Endothelial cell of umbilical vein (primary cell): ENCODE results near the gene PBLD. TPM values are rescaled to one million over a fixed set of nuclear protein-coding genes. Genes with fewer than 3 reads are reported as not detected.

Source experiments
- BruUV-seq: library from RNA; stranded (reverse); fragments of 400-500 nt; replicated peaks from 2 replicates; lab custom pipeline; 2021; lab: Mats Ljungman, UMichigan
- CTCF ChIA-PET: fragments of 300-600, 350-600 bp; sonication (Branson Sonifier 250); formaldehyde crosslinking; loops from one replicate; lab custom pipeline; 2021; ENCODE audit warnings: antibody characterized with exemption, inconsistent platforms; lab: Charles Lee
- POLR2A ChIA-PET: fragments of 300-600, 350-600 bp; sonication (Branson Sonifier 250); formaldehyde crosslinking; loops from one replicate; lab custom pipeline; 2021; ENCODE audit warnings: antibody characterized with exemption, inconsistent platforms; lab: Charles Lee
- DNase-seq: peaks from one replicate; pipeline ENCODE4 v3.0.0-alpha.2; 2011; ENCODE audit warnings: low read depth, low spot score
- FAIRE-seq: peaks from 2 replicates; lab custom pipeline; 2011; peaks lifted over from hg19 to GRCh38; lab: Jason Lieb, UNC
- H2AFZ ChIP-seq: 2 replicates; pipeline ENCODE4 v1.6.0; 2012; ENCODE audit warnings: low read depth, low read length, control low read depth, inconsistent platforms
- H3K27ac ChIP-seq: 2 replicates; pipeline ENCODE4 v1.5.1; 2011; ENCODE audit warnings: low read depth, mild to moderate bottlenecking, control low read depth, low read length, moderate library complexity; ENCODE audit not compliant: insufficient read depth
- H3K27me3 ChIP-seq, 2 experiments: 2 replicates each; pipeline versions ENCODE4 v1.6.0 to v1.6.1; 2011; ENCODE audit warnings: low read length in 2 of 2, mixed read lengths in 1 of 2; ENCODE audit not compliant: control insufficient read depth in 2 of 2, insufficient read depth in 2 of 2
- H3K36me3 ChIP-seq, 2 experiments: 2 replicates in 1 of 2; 3 replicates in 1 of 2; pipeline ENCODE4 v1.5.1; 2011; ENCODE audit warnings: low read length in 2 of 2, mild to moderate bottlenecking in 1 of 2, moderate library complexity in 1 of 2; ENCODE audit not compliant: control insufficient read depth in 2 of 2, insufficient read depth in 2 of 2; ENCODE audit errors: extremely low read depth in 1 of 2
- H3K4me1 ChIP-seq: 3 replicates; pipeline ENCODE4 v1.5.1; 2011; ENCODE audit warnings: mild to moderate bottlenecking, low read length; ENCODE audit not compliant: control insufficient read depth, insufficient read depth; ENCODE audit errors: extremely low read depth
- H3K4me2 ChIP-seq: 2 replicates; pipeline ENCODE4 v1.6.1; 2011; ENCODE audit warnings: low read length, control low read depth, mixed read lengths; ENCODE audit not compliant: insufficient read depth
- H3K4me3 ChIP-seq, 3 experiments: fragments of 200-600 bp in 1 of 3; sonication (generic), shearing (Covaris generic) in 1 of 3; replicated peaks in 1 of 3; 2 replicates each; pipeline ENCODE4 v1.5.1; 2011 to 2016; ENCODE audit warnings: control low read depth in 3 of 3, low read length in 3 of 3, mild to moderate bottlenecking in 2 of 3, inconsistent platforms in 1 of 3, low read depth in 1 of 3, moderate library complexity in 1 of 3; ENCODE audit not compliant: insufficient read depth in 1 of 3
- H3K79me2 ChIP-seq: 2 replicates; pipeline ENCODE4 v1.6.0; 2012; ENCODE audit warnings: low read length, inconsistent platforms; ENCODE audit not compliant: control insufficient read depth, insufficient read depth
- H3K9ac ChIP-seq: replicated peaks from 2 replicates; pipeline ENCODE3; 2011; ENCODE audit warnings: low read length, control low read depth; ENCODE audit not compliant: insufficient read depth; ENCODE audit errors: extremely low read depth
- H3K9me1 ChIP-seq: replicated peaks from 3 replicates; pipeline ENCODE4 v1.6.0; 2011; ENCODE audit warnings: mild to moderate bottlenecking, low read length; ENCODE audit not compliant: control insufficient read depth, insufficient read depth; ENCODE audit errors: extremely low read depth
- H3K9me3 ChIP-seq: replicated peaks from 2 replicates; pipeline ENCODE4 v1.5.1; 2012; ENCODE audit warnings: low read length, inconsistent platforms; ENCODE audit not compliant: control insufficient read depth, insufficient read depth
- H4K20me1 ChIP-seq: replicated peaks from 2 replicates; pipeline ENCODE3; 2011; ENCODE audit warnings: mild to moderate bottlenecking, low read length; ENCODE audit not compliant: control insufficient read depth, insufficient read depth; ENCODE audit errors: extremely low read depth
- CTCF ChIP-seq, 2 donors: IDR thresholded peaks; 1 replicate in 1 of 2; 2 replicates in 1 of 2; pipeline ENCODE4 v1.5.1; 2011; ENCODE audit warnings: low read length in 2 of 2, mild to moderate bottlenecking in 2 of 2, moderate library complexity in 2 of 2, control low read depth in 1 of 2, inconsistent platforms in 1 of 2, low read depth in 1 of 2; ENCODE audit not compliant: insufficient read depth in 1 of 2; ENCODE audit errors: extremely low read depth in 1 of 2
- EZH2 ChIP-seq: IDR thresholded peaks from 2 replicates; pipeline ENCODE4 v1.6.1; 2012; ENCODE audit warnings: borderline replicate concordance, low read depth, mild to moderate bottlenecking, moderate library complexity, low read length, inconsistent platforms; ENCODE audit not compliant: severe bottlenecking
- FOS ChIP-seq: IDR thresholded peaks from 2 replicates; pipeline ENCODE4 v1.6.1; 2011; ENCODE audit warnings: mild to moderate bottlenecking, low read length, moderate library complexity, borderline replicate concordance; ENCODE audit not compliant: insufficient read depth
- GATA2 ChIP-seq: IDR thresholded peaks from 2 replicates; pipeline ENCODE4 v1.7.0; 2011; ENCODE audit warnings: low read depth, mild to moderate bottlenecking, moderate library complexity, mixed read lengths, low read length; ENCODE audit not compliant: insufficient read length, insufficient read depth
- JUN ChIP-seq: IDR thresholded peaks from 2 replicates; pipeline ENCODE4 v1.6.1; 2011; ENCODE audit warnings: borderline replicate concordance, low read depth; ENCODE audit not compliant: insufficient read length, insufficient read depth
- MAX ChIP-seq: IDR thresholded peaks from 2 replicates; pipeline ENCODE4 v1.6.1; 2011; ENCODE audit not compliant: insufficient read depth, insufficient read length
- MYC ChIP-seq: IDR thresholded peaks from one replicate; pipeline ENCODE4 v1.6.1; 2011; ENCODE audit warnings: mild to moderate bottlenecking, low read depth, low read length
- POLR2A ChIP-seq: IDR thresholded peaks from 2 replicates; pipeline ENCODE4 v1.6.1; 2012; ENCODE audit warnings: low read depth, mild to moderate bottlenecking, control low read depth, low read length
- POLR2AphosphoS5 ChIP-seq: IDR thresholded peaks from 2 replicates; pipeline ENCODE4 v1.6.1; 2012; ENCODE audit warnings: low read depth, mild to moderate bottlenecking, control low read depth, low read length, moderate library complexity; ENCODE audit not compliant: insufficient read depth
- dilution Hi-C: fragments of 300-500 bp; cut with MboI; formaldehyde crosslinking; loops from one replicate; pipeline ENCODE4 v1.15.0; 2019; ENCODE audit warnings: low sequenced_read_pairs; ENCODE audit not compliant: extremely low pct_ligation_motif_present
- intact Hi-C: fragments of 100-400 bp; cut with micrococcal nuclease; formaldehyde crosslinking; loops from one replicate; pipeline ENCODE4 v1.10.0; 2022
- polyA plus RNA-seq, 4 experiments: library from polyadenylated mRNA; depleted of rRNA in 3 of 4; stranded (reverse) in 3 of 4; unstranded in 1 of 4; fragments of >200 nt; gene quantifications; 2 replicates each; pipeline versions ENCODE4 v1.2.1 to v1.2.3, GENCODE V29; 2011 to 2012; ENCODE audit warnings: missing spikeins in 1 of 4
- total RNA-seq: library from RNA; stranded (reverse); gene quantifications from 2 replicates; pipeline ENCODE4 v1.2.3, GENCODE V29; 2021

Gene PBLD
- total and polyA plus RNA-seq, 2 donors (not counting 3 experiments of a cell fraction or from before 2014, with no cell fraction given), result 1.5 to 5.1 TPM

- H3K4me2 ChIP-seq, result no peak overlapping the region
- TF ChIP-seq MAX (no peak), JUN (no peak), POLR2AphosphoS5 (no peak), EZH2 (no peak), CTCF (IDR thresholded peaks at IDR 0.05; ENCODE audit: extremely low read depth in 1 of 2, insufficient read depth in 1 of 2, low read depth in 1 of 2, low read length in 2 of 2) (no peak), GATA2 (no peak), POLR2A (no peak), MYC (no peak), FOS (no peak)
- H3K36me3 ChIP-seq, result no peaks in the 10 kb centered on the region
- no peak overlapping the region for H3K9ac ChIP-seq
- DNase-seq, result no peak
- H3K4me3 ChIP-seq, result no peak overlapping the region
- no peaks in the 10 kb centered on the region for H4K20me1 ChIP-seq
- no TSS peak for BruUV-seq
- H3K27ac ChIP-seq, result no peak overlapping the region
- no peaks in the 10 kb centered on the region for H3K4me1 ChIP-seq
- ChIA-PET POLR2A (no interaction called here), CTCF (interaction anchor here (1.6 kb wide), 1 partner anchor 59 kb away, joined by 7 read pairs; no protein-coding TSS in a partner anchor)
- dilution Hi-C loops, result no loop called here
- no peak for FAIRE-seq
- no peak overlapping the region for H2AFZ ChIP-seq
- peaks cover 2 to 7% of the 10 kb centered on the region in 2 experiments for H3K27me3 ChIP-seq
- intact Hi-C loops, result no loop called here
- no peaks in the 10 kb centered on the region for H3K9me1 ChIP-seq
- H3K79me2 ChIP-seq, result no peaks in the 10 kb centered on the region
- no peaks in the 10 kb centered on the region for H3K9me3 ChIP-seq
Observed at GRCh38 chr10:68271196-68271882, 61.4 kb downstream of the PBLD start.
